Measurements from ENCODE around the gene CIITA. TPM values are rescaled to one million over a fixed set of nuclear protein-coding genes. Genes with fewer than 3 reads are reported as not detected.

The CIITA gene
- total and polyA plus RNA-seq, 4 experiments from 2014 or later: 0.08 to 1.6 (median 1.5) TPM

DNA sequence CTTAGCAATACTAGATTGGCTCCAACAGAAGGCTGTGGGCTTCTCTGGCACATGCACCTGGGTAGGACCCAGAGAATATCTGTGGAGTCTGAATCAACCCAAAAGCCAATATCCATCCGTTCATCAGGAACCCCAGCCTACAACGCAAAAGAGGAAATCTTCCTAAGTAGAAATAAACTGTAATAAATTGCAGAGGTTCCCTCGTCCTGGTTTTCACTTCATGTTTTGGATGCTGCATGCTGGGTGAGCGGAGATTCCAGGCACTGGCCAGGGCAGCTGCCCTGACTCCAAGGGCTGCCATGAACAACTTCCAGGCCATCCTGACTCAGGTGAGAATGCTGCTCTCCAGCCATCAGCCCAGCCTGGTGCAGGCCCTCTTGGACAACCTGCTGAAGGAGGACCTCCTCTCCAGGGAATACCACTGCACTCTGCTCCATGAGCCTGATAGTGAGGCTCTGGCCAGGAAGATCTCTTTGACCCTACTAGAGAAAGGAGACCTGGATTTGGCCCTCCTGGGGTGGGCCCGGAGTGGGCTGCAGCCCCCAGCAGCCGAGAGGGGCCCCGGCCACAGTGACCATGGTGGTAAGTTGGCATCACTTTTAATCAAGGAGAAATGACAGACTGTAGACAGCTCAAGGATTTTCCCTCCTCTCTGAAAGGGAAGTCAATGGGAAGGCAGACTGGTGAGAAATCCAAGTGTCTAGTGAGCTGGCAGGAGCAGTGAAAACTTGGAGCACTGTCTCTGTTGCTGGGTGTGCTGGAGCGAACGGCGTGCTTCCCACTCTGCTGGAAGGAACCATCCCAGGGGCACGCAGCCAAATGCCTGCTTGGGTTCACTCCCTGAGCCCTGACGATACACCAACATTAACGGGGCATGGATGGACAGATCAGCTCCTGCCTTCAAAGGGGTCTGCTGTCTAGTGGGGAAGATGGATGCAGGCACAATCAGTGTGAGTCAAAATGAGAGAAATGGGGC, 10.7 kb upstream of the CIITA start:
- Histone ChIP-seq H3K4me1 (ENCODE audit: insufficient read depth, low read length) (peaks cover 24% of the 10 kb centered on the region), H3K9me3 (ENCODE audit: control insufficient read depth in 1 of 2, low read length in 2 of 2) (no peaks in the 10 kb centered on the region), H3K27me3 (ENCODE audit: insufficient read depth, low read length) (no peaks in the 10 kb centered on the region), H3K36me3 (ENCODE audit: insufficient read depth, low read length) (no peaks in the 10 kb centered on the region), H3K4me3 (ENCODE audit: low read length in 2 of 2) (no peak overlapping the region), H3K27ac (ENCODE audit: low read depth, low read length) (no peak overlapping the region)
- ChIA-PET POLR2A (ENCODE audit: partially characterized antibody) (no interaction called here), CTCF (ENCODE audit: partially characterized antibody) (no interaction called here)
- intact Hi-C loops (cut with micrococcal nuclease): no loop called here
- no peaks in the 10 kb centered on the region for H3K9me3 Mint-ChIP-seq
- peaks cover 9 to 10% of the 10 kb centered on the region in 2 donors for H3K27me3 Mint-ChIP-seq
- no peak overlapping the region for H3K27ac Mint-ChIP-seq
- no peak overlapping the region for H3K4me3 Mint-ChIP-seq
- peaks cover 16 to 32% (median 24%) of the 10 kb centered on the region in 4 donors for H3K4me1 Mint-ChIP-seq
- no peak for DNase-seq
- H3K36me3 Mint-ChIP-seq: no peaks in the 10 kb centered on the region

DNA sequence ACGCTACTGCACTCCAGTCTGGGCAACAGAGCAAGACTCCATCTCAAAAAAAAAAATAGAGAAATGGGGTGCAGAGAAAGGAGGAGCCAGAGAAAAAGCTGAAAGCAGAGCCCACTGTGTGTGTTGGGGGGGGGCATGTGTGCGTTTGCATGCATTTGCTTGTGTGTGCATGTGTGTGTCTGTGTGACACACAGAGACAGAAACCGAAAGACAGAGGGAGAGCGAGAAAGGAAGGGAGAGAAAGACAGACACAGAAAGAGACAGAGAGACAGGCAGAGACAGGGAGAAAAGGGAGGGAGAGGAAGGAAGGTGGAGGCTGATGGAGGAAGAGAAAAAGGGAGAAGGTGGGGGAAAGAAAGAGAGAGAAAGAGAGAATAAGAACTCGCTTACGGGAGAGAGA, 9.8 kb upstream of the CIITA start:
- H3K27ac Mint-ChIP-seq: no peak overlapping the region

DNA sequence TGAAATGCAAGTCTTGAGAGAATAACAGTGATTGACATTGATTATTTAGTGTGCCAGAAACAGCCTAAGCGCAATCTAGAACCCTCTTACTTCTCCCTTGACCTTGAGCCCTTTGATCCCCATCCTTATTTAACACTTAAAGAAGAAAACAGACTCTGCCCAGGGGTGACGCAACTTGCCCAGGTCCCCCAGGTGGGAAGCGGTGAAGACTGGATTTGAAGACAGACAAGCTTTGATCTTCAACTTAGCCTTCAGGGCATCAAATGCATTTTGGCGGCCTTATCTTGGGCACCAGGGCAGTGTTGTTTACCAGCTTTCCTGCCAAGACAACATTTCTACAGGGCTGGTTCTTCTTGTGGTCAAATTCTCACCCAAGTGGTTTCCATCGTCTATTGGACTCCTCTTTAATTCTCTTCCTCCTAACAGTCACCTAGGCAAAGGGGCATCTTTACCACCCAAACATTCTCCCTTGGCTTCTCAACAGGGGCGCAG, 8.9 kb upstream of the CIITA start:
- DNase-seq: no peak
- Mint-ChIP-seq H3K36me3 (no peaks in the 10 kb centered on the region), H3K9me3 (no peaks in the 10 kb centered on the region), H3K27me3 (peaks cover 8 to 11% of the 10 kb centered on the region in 2 donors), H3K4me3 (peak overlapping the region in 2 of 8 donors; percentile 11 to 22), H3K27ac (peak overlapping the region in 1 of 7 donors; percentile 43), H3K4me1 (peaks cover 23 to 38% (median 31%) of the 10 kb centered on the region in 4 donors)
- Histone ChIP-seq H3K27me3 (ENCODE audit: insufficient read depth, low read length) (no peaks in the 10 kb centered on the region), H3K27ac (ENCODE audit: low read depth, low read length) (no peak overlapping the region), H3K36me3 (ENCODE audit: insufficient read depth, low read length) (no peaks in the 10 kb centered on the region), H3K4me1 (ENCODE audit: insufficient read depth, low read length) (peaks cover 30% of the 10 kb centered on the region), H3K9me3 (ENCODE audit: control insufficient read depth in 1 of 2, low read length in 2 of 2) (no peaks in the 10 kb centered on the region), H3K4me3 (ENCODE audit: low read length in 2 of 2) (no peak overlapping the region)
- POLR2A ChIA-PET (ENCODE audit: partially characterized antibody): interaction anchor here (0.6 kb wide), 1 partner anchor 49 kb away, joined by 3 read pairs; no protein-coding TSS in a partner anchor
- intact Hi-C loops (cut with micrococcal nuclease): no loop called here
- CTCF ChIA-PET (ENCODE audit: partially characterized antibody): no interaction called here

More for the DNA sequence above, 9.8 kb upstream of the CIITA start:
- Mint-ChIP-seq H3K9me3 (no peaks in the 10 kb centered on the region), H3K4me3 (no peak overlapping the region), H3K4me1 (peaks cover 22 to 38% (median 31%) of the 10 kb centered on the region in 4 donors), H3K27me3 (peaks cover 8 to 9% of the 10 kb centered on the region in 2 donors), H3K36me3 (no peaks in the 10 kb centered on the region)
- Histone ChIP-seq H3K9me3 (ENCODE audit: control insufficient read depth in 1 of 2, low read length in 2 of 2) (no peaks in the 10 kb centered on the region), H3K27me3 (ENCODE audit: insufficient read depth, low read length) (no peaks in the 10 kb centered on the region), H3K27ac (ENCODE audit: low read depth, low read length) (no peak overlapping the region), H3K36me3 (ENCODE audit: insufficient read depth, low read length) (no peaks in the 10 kb centered on the region), H3K4me3 (ENCODE audit: low read length in 2 of 2) (no peak overlapping the region), H3K4me1 (ENCODE audit: insufficient read depth, low read length) (peaks cover 30% of the 10 kb centered on the region)
- intact Hi-C loops (cut with micrococcal nuclease): no loop called here
- POLR2A ChIA-PET (ENCODE audit: partially characterized antibody): no interaction called here
- no peak for DNase-seq
- CTCF ChIA-PET (ENCODE audit: partially characterized antibody): no interaction called here

DNA sequence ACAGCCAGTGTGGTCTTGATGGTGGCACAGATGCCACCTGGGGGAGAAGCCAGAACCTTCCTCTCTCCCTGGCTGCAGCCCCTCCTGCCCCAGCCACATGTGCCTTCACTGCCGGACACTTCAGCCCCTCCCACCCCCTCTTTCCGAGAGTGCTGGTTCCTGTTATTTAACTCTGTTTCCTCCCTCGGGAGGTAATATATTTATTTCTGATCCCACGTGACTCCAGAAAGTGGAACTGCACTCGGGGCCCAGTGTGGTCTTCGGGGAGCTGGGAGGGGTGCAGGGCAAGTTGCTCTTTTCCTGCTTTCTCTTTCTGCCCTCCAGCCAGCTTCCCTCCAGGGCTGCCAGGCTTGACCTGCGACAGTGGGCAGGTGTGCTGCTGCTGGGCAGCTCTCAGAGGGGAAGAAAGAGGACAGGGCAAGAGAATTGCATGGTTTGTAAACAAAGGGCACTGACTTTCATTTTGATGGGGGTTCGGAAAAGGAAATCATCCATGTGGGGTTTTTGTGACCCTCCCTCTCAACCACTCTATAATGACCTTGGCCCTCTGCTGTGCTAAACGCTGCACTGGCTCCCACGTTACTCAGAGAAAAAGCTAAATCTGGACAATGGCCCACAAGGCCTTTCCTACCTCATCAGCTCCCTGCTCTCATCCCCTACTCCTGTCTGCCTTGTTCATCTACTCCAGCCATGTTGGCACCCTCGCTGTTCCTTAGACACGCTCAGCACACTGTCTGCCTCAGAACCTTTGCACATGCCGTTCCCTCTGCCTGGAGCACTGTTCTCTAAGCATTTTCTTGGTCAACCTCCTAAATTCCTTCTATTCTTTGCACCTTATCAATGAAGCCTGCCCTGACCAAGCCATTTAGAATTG, 8.2 kb upstream of the CIITA start:
- Mint-ChIP-seq H3K27ac (peak overlapping the region in 1 of 7 donors; percentile 43), H3K9me3 (no peaks in the 10 kb centered on the region), H3K4me1 (peaks cover 24 to 38% (median 31%) of the 10 kb centered on the region in 4 donors), H3K4me3 (peak overlapping the region; percentile 11 to 70 (median 24)), H3K36me3 (no peaks in the 10 kb centered on the region), H3K27me3 (peaks cover 7 to 11% of the 10 kb centered on the region in 2 donors)
- no peak overlapping the region for H3K4me3 ChIP-seq (ENCODE audit: low read length in 2 of 2)
- intact Hi-C loops (cut with micrococcal nuclease): no loop called here
- H3K27me3 ChIP-seq (ENCODE audit: insufficient read depth, low read length): no peaks in the 10 kb centered on the region
- H3K9me3 ChIP-seq (ENCODE audit: control insufficient read depth in 1 of 2, low read length in 2 of 2): no peaks in the 10 kb centered on the region
- POLR2A ChIA-PET (ENCODE audit: partially characterized antibody): no interaction called here
- H3K27ac ChIP-seq (ENCODE audit: low read depth, low read length): no peak overlapping the region
- peaks cover 30% of the 10 kb centered on the region for H3K4me1 ChIP-seq (ENCODE audit: insufficient read depth, low read length)
- CTCF ChIA-PET (ENCODE audit: partially characterized antibody): no interaction called here
- no peaks in the 10 kb centered on the region for H3K36me3 ChIP-seq (ENCODE audit: insufficient read depth, low read length)
- DNase-seq: no peak

DNA sequence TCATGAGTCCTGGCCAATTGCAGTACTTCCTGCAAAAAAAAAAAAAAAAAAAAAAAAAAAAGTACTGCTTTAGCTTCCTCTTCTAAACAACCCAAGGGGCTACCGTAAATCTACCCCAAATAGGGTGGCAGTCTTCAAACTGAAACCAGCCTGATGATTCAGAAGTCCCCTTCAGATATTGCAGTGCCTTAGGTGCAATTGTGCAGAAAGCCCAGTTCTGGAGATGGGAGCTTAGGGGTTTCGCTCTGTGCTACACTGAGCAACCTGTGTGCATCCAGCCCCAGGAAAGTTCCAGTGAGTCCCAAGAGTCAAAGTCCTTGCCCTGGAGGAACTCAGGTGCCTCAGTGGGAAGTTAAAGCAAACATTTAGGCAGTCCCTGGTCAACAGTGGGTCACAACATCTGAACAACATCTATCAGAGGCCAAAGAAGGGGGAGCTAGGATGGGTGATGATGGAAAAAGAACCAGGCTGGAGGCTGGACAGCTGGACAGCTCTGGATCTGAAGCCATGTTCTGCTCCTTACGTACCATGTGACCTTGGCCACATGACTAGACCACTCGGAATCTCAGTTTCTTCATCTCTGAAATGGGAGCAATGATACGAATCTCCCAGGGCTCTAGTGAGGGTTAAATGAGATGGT, 6.7 kb upstream of the CIITA start:
- no peaks in the 10 kb centered on the region for H3K9me3 ChIP-seq (ENCODE audit: control insufficient read depth in 1 of 2, low read length in 2 of 2)
- Mint-ChIP-seq H3K4me1 (peaks cover 24 to 42% (median 31%) of the 10 kb centered on the region in 4 donors), H3K27ac (no peak overlapping the region), H3K36me3 (no peaks in the 10 kb centered on the region), H3K4me3 (peak overlapping the region in 1 of 8 donors; percentile 26), H3K27me3 (peaks cover 5 to 11% of the 10 kb centered on the region in 2 donors), H3K9me3 (no peaks in the 10 kb centered on the region)
- H3K27ac ChIP-seq (ENCODE audit: low read depth, low read length): no peak overlapping the region
- H3K4me3 ChIP-seq (ENCODE audit: low read length in 2 of 2): no peak overlapping the region
- ChIA-PET CTCF (ENCODE audit: partially characterized antibody) (no interaction called here), POLR2A (ENCODE audit: partially characterized antibody) (no interaction called here)
- no peaks in the 10 kb centered on the region for H3K27me3 ChIP-seq (ENCODE audit: insufficient read depth, low read length)
- peaks cover 30% of the 10 kb centered on the region for H3K4me1 ChIP-seq (ENCODE audit: insufficient read depth, low read length)
- no peak for DNase-seq
- no peaks in the 10 kb centered on the region for H3K36me3 ChIP-seq (ENCODE audit: insufficient read depth, low read length)
- intact Hi-C loops (cut with micrococcal nuclease): no loop called here

DNA sequence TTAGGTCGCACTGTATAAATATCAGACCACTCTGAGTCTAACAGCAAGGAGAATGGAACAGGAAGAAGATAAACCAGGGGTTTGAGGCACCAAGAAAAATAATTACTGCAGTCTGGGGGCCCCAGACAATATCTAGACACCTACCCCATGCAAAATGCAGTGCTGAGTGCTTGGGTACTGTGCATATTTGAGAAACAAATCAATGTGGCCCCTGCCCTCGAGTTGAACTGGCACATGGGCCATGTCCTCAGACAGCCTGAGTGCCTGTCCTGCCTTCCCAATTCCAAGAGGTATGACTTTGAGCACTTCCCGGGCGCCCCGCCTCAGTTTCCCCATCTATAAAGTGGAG, 6.2 kb upstream of the CIITA start:
- no peak for DNase-seq
- Histone ChIP-seq H3K27ac (ENCODE audit: low read depth, low read length) (no peak overlapping the region), H3K36me3 (ENCODE audit: insufficient read depth, low read length) (no peaks in the 10 kb centered on the region), H3K4me3 (ENCODE audit: low read length in 2 of 2) (no peak overlapping the region), H3K27me3 (ENCODE audit: insufficient read depth, low read length) (no peaks in the 10 kb centered on the region), H3K9me3 (ENCODE audit: control insufficient read depth in 1 of 2, low read length in 2 of 2) (no peaks in the 10 kb centered on the region), H3K4me1 (ENCODE audit: insufficient read depth, low read length) (peaks cover 30% of the 10 kb centered on the region)
- Mint-ChIP-seq H3K27ac (peak overlapping the region in 2 of 7 donors; percentile 63 to 75), H3K36me3 (no peaks in the 10 kb centered on the region), H3K4me1 (peaks cover 24 to 42% (median 31%) of the 10 kb centered on the region in 4 donors), H3K9me3 (no peaks in the 10 kb centered on the region), H3K27me3 (peaks cover 8 to 12% of the 10 kb centered on the region in 2 donors), H3K4me3 (peak overlapping the region in 3 of 8 donors; percentile 13 to 41 (median 25))
- CTCF ChIA-PET (ENCODE audit: partially characterized antibody): interaction anchor here (1.2 kb wide), 1 partner anchor 48 kb away, joined by 4 read pairs; no protein-coding TSS in a partner anchor
- POLR2A ChIA-PET (ENCODE audit: partially characterized antibody): no interaction called here
- intact Hi-C loops (cut with micrococcal nuclease): no loop called here
